Transverse colon (tissue), 3 donors: ENCODE measurements around the gene CCDC88C.

Source experiments
- CTCF ChIP-seq, 5 experiments: fragments of 200-600 bp in 3 of 5; fragments of 450-650 bp in 2 of 5; sonication (generic) in 3 of 5; IDR thresholded peaks; 1 replicate in 2 of 5; 2 replicates in 3 of 5; pipeline ENCODE4 v1.5.1; 2016 to 2017; ENCODE audit warnings: antibody characterized with exemption in 5 of 5, inconsistent platforms in 3 of 5, mild to moderate bottlenecking in 2 of 5, moderate library complexity in 1 of 5
- POLR2A ChIP-seq: fragments of 450-650 bp; IDR thresholded peaks from one replicate; pipeline ENCODE4 v1.6.1; 2016; ENCODE audit warnings: antibody characterized with exemption, mild to moderate bottlenecking, moderate library complexity

- TF ChIP-seq POLR2A = no peak
- TF ChIP-seq CTCF (IDR thresholded peaks at IDR 0.05) = no peak
Measured at GRCh38 chr14:91458612-91459011, 41.0 kb upstream of the CCDC88C start.
